ENCODE measurements around the gene UBALD1. TPM values are rescaled to one million over a fixed set of nuclear protein-coding genes. Genes with fewer than 3 reads are reported as not detected.

UBALD1 gene
- total and polyA plus RNA-seq, 7 donors = 13.6 to 47.5 (median 32.9) TPM

DNA sequence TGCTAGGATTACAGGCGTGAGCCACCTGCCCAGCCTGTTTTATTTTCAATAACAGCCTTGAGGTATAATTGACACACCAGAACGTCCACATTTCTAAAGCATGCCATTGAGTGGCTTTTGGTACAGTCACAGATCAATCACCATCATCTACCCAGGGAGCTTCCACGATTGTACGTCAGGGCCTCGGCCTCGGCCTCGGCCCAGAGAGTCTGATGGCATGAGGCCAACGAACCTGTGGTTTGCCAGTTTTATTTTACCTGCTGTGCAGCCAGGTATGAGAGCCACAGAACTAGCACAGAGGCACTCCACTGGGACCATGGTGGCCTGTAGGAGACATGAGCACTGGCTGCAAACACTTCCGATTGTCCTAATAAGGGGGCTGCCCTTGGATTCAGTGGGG, 8.3 kb downstream of the UBALD1 start:
- ATAC-seq (no peak), DNase-seq (no peak)
- Histone ChIP-seq H3K27ac (no peak overlapping the region), H3K4me3 (no peak overlapping the region), H3K27me3 (ENCODE audit: insufficient read depth in 3 of 3, low read length in 2 of 3) (peaks cover 0 to 13% (median 3%) of the 10 kb centered on the region in 3 donors), H3K9me3 (no peaks in the 10 kb centered on the region), H3K36me3 (ENCODE audit: insufficient read depth in 1 of 2, low read depth in 1 of 2) (peaks cover 0 to 29% of the 10 kb centered on the region in 2 donors), H3K4me1 (peaks cover 6% of the 10 kb centered on the region)
- intact Hi-C loops (cut with DNase I) = no loop called here
- TF ChIP-seq, protein P1, sequence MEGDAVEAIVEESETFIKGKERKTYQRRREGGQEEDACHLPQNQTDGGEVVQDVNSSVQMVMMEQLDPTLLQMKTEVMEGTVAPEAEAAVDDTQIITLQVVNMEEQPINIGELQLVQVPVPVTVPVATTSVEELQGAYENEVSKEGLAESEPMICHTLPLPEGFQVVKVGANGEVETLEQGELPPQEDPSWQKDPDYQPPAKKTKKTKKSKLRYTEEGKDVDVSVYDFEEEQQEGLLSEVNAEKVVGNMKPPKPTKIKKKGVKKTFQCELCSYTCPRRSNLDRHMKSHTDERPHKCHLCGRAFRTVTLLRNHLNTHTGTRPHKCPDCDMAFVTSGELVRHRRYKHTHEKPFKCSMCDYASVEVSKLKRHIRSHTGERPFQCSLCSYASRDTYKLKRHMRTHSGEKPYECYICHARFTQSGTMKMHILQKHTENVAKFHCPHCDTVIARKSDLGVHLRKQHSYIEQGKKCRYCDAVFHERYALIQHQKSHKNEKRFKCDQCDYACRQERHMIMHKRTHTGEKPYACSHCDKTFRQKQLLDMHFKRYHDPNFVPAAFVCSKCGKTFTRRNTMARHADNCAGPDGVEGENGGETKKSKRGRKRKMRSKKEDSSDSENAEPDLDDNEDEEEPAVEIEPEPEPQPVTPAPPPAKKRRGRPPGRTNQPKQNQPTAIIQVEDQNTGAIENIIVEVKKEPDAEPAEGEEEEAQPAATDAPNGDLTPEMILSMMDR (IDR thresholded peaks at IDR 0.05) = no peak
- 82 to 86% (median 83%) methylated on average over 9 of the region's 9 CpGs for WGBS, 3 donors

DNA sequence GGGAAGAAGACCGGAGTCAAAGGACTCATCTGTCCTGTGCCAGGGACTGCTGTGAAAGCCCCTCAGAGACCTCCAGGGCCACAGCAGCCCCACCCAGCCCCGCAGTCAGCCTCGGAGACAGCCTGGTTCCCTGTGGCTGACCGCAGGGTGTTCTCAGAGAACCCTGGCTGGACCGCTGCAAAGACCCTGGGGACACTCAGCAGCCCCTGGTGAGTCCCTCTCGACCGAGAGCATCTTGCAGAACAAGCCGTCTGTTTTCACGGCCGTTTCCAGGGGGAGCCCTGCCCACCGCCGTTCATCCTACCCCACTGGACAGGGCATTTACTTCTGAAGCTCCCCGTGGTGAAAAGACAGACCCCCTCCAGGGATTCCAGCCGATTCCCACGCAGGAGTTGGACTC, 10.3 kb downstream of the UBALD1 start:
- TF ChIP-seq, protein P1 (IDR thresholded peaks at IDR 0.05) = no peak
- H3K4me1 ChIP-seq = peaks cover 5% of the 10 kb centered on the region
- H3K9me3 ChIP-seq = no peaks in the 10 kb centered on the region
- WGBS, 3 donors = 35 to 46% (median 38%) methylated on average over 15 of the region's 15 CpGs
- H3K27me3 ChIP-seq (ENCODE audit: insufficient read depth in 3 of 3, low read length in 2 of 3) = peaks cover 0 to 20% (median 3%) of the 10 kb centered on the region in 3 donors
- peak in 2 of 4 donors; percentile 5 to 14 for ATAC-seq
- H3K36me3 ChIP-seq (ENCODE audit: insufficient read depth in 1 of 2, low read depth in 1 of 2) = peaks cover 0 to 23% of the 10 kb centered on the region in 2 donors
- H3K4me3 ChIP-seq = no peak overlapping the region
- DNase-seq = no peak
- no peak overlapping the region for H3K27ac ChIP-seq
- intact Hi-C loops (cut with DNase I) = no loop called here

DNA sequence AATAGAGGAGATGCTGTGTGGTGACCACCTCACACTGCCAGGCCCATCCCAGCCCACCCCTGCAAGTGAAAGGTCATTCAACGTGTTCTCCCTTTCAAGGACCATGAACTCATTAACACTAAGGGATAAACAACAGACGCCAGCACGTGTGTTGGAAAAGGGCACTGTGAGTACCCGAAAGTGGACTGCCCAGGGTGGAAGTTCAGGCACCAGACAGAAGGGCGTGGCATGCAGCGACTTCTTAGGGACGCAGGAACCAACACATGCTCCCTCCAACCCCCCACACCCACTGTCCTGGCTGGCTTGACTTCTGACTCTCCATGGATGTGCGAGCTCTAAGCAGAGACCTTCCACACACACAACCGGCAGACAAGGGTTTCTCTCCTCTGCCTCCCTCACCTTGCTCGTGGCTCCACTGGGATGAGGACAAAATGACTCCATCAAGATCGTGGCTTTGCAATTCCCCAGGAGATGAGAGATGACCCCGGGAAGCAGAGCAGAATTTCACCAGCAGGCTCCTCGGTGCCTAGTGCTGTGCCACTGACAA, 11.0 kb downstream of the UBALD1 start:
- WGBS, 3 donors = 49 to 66% (median 57%) methylated on average over 12 to 13 of the region's 13 CpGs
- ATAC-seq (peak in 1 of 4 donors; percentile 16), DNase-seq (no peak)
- intact Hi-C loops (cut with DNase I) = no loop called here
- Histone ChIP-seq H3K9me3 (no peaks in the 10 kb centered on the region), H3K27ac (no peak overlapping the region), H3K36me3 (ENCODE audit: insufficient read depth in 1 of 2, low read depth in 1 of 2) (peaks cover 0 to 18% of the 10 kb centered on the region in 2 donors), H3K4me3 (no peak overlapping the region), H3K27me3 (ENCODE audit: insufficient read depth in 3 of 3, low read length in 2 of 3) (peaks cover 0 to 24% (median 6%) of the 10 kb centered on the region in 3 donors), H3K4me1 (peaks cover 5% of the 10 kb centered on the region)
- TF ChIP-seq, protein P1 (IDR thresholded peaks at IDR 0.05) = no peak

DNA sequence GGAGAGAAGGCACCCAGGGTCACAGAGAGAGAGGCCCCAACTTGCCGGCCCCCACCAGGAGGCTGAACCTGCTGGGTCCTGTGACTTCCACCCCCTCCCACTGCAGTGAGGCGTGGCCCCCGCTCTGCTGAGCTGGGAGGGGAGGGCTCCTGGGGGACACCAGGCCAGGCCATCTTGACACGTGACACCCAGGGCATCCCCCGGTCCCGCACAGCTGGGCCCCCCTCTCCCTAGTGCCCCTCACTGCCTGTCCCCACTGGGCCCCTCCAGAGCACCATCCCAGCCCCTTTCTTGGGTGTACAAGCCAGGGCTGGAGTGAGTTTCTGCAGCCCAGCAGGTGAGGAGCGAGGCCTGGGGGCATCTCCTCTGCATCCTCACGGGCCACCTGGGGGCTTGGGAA, 12.4 kb downstream of the UBALD1 start:
- Histone ChIP-seq H3K36me3 (ENCODE audit: insufficient read depth in 1 of 2, low read depth in 1 of 2) (peaks cover 0 to 6% of the 10 kb centered on the region in 2 donors), H3K27me3 (ENCODE audit: insufficient read depth in 3 of 3, low read length in 2 of 3) (peaks cover 0 to 27% (median 8%) of the 10 kb centered on the region in 3 donors), H3K4me3 (no peak overlapping the region), H3K27ac (no peak overlapping the region), H3K9me3 (no peaks in the 10 kb centered on the region), H3K4me1 (peaks cover 5% of the 10 kb centered on the region)
- intact Hi-C loops (cut with DNase I) = no loop called here
- TF ChIP-seq, protein P1 (IDR thresholded peaks at IDR 0.05) = no peak
- ATAC-seq = peak in 2 of 4 donors; percentile 8 to 26
- 50 to 76% (median 54%) methylated on average over 5 to 8 of the region's 8 CpGs for WGBS, 3 donors
- no peak for DNase-seq

DNA sequence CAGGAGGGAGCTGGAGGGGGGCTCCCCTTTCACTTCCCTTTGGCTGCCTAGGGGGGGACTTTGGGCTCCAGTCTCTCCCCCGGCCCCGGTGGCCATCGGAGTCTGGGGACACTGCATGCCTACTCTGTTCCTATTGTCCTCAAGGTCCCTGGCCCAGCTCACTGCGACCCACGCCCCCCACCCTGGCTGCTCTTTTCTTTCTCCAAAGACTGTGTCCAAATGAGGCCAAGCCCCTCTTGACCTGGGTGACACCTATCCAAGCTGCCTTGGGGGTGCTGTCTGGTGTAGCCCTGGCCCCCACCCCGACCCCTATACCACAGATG, 12.9 kb downstream of the UBALD1 start:
- Histone ChIP-seq H3K9me3 (no peaks in the 10 kb centered on the region), H3K27ac (no peak overlapping the region), H3K4me3 (no peak overlapping the region), H3K4me1 (peaks cover 5% of the 10 kb centered on the region), H3K36me3 (ENCODE audit: insufficient read depth in 1 of 2, low read depth in 1 of 2) (peaks cover 0 to 1% of the 10 kb centered on the region in 2 donors), H3K27me3 (ENCODE audit: insufficient read depth in 3 of 3, low read length in 2 of 3) (peaks cover 0 to 28% (median 8%) of the 10 kb centered on the region in 3 donors)
- 50 to 59% (median 53%) methylated on average over 6 of the region's 6 CpGs for WGBS, 3 donors
- TF ChIP-seq, protein P1 (IDR thresholded peaks at IDR 0.05) = no peak
- ATAC-seq (peak in 1 of 4 donors; percentile 2), DNase-seq (no peak)
- intact Hi-C loops (cut with DNase I) = no loop called here
